ENCODE results near the gene RCSD1. TPM values are rescaled to one million over a fixed set of nuclear protein-coding genes. Genes with fewer than 3 reads are reported as not detected.

The RCSD1 gene
- total RNA-seq, 2 donors from 2014 or later, result 11.1 to 11.9 TPM

DNA sequence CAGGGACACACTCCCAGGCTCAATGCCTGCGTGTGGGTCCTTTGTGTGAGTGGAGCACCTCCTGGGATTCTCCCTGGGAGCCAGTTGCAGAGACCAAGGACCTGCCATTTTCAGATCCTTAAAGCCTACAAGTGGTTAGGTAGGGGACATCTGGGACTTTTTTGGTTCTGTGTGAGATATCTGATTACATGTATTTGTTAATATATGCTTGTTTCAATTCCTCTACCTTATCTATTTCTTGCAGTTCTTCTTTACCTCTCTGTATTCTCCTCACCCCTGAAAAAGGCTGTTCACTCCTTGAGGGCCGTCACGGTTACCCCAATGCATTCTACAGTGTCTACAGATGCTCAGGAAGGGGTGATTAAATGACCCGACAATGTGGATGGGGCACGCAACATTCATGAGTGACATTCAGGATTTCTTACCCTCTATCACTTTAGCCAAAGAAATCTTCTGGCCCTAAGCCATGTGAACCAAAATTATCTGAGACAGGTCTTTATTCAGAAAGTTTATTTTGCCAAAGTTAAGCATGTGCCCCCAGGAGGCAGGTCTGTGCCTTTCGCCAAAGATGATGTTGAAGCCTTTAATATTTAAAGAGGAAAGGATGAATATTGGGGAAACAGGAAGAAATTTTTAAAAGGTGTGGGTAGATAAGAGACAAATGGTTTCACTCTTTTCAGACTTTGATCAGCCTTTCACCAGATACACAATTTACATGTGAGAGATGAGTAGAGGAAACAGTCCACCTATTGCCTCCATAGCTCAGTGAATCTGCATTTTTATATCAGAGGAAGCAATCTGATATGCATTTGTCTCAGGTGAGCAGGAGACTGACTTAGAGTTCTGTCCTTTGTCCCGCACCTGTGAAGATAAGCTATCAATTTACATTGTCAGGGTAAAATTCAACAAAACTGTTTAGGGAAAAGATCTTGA, 47.1 kb downstream of the RCSD1 start:
- H3K9me3 ChIP-seq, result no peaks in the 10 kb centered on the region
- DNase-seq (ENCODE audit: low spot score), result no peak
- no peak for TF ChIP-seq CTCF (IDR thresholded peaks at IDR 0.05)
- H3K27ac ChIP-seq, result no peak overlapping the region
- no peaks in the 10 kb centered on the region for H3K27me3 ChIP-seq (replicated peaks; ENCODE audit: insufficient read depth)
- no peak overlapping the region for H3K4me3 ChIP-seq
- H3K36me3 ChIP-seq, result no peaks in the 10 kb centered on the region
- no peak for ATAC-seq (ENCODE audit: insufficient number of reproducible peaks, low FRiP score, low read depth)
- peaks cover 7 to 22% of the 10 kb centered on the region in 2 donors for H3K4me1 ChIP-seq (ENCODE audit: control insufficient read depth in 1 of 2, low read depth in 2 of 2)

GRCh38 chr1:167678422-167678821, 48.4 kb downstream of the RCSD1 start:
- TF ChIP-seq CTCF (IDR thresholded peaks at IDR 0.05), result no peak
- ATAC-seq (ENCODE audit: insufficient number of reproducible peaks, low FRiP score, low read depth), result no peak

GRCh38 chr1:167678838-167679237, 48.8 kb downstream of the RCSD1 start:
- H3K9me3 ChIP-seq, result no peaks in the 10 kb centered on the region
- H3K27me3 ChIP-seq (replicated peaks; ENCODE audit: insufficient read depth), result no peaks in the 10 kb centered on the region
- H3K4me1 ChIP-seq (ENCODE audit: control insufficient read depth in 1 of 2, low read depth in 2 of 2), result peaks cover 10 to 39% of the 10 kb centered on the region in 2 donors
- no peak overlapping the region for H3K27ac ChIP-seq
- no peaks in the 10 kb centered on the region for H3K36me3 ChIP-seq
- no peak for TF ChIP-seq CTCF (IDR thresholded peaks at IDR 0.05)
- DNase-seq (ENCODE audit: low spot score) (no peak), ATAC-seq (ENCODE audit: insufficient number of reproducible peaks, low FRiP score, low read depth) (no peak)
- H3K4me3 ChIP-seq, result no peak overlapping the region

More at GRCh38 chr1:167678422-167678821, 48.4 kb downstream of the RCSD1 start:
- H3K9me3 ChIP-seq, result no peaks in the 10 kb centered on the region
- no peak overlapping the region for H3K27ac ChIP-seq
- H3K4me3 ChIP-seq, result no peak overlapping the region
- H3K36me3 ChIP-seq, result no peaks in the 10 kb centered on the region
- no peak for DNase-seq (ENCODE audit: low spot score)
- peaks cover 7 to 35% of the 10 kb centered on the region in 2 donors for H3K4me1 ChIP-seq (ENCODE audit: control insufficient read depth in 1 of 2, low read depth in 2 of 2)
- no peaks in the 10 kb centered on the region for H3K27me3 ChIP-seq (replicated peaks; ENCODE audit: insufficient read depth)

- no peak for TF ChIP-seq CTCF (IDR thresholded peaks at IDR 0.05)
- no peaks in the 10 kb centered on the region for H3K9me3 ChIP-seq
- no peaks in the 10 kb centered on the region for H3K27me3 ChIP-seq (replicated peaks; ENCODE audit: insufficient read depth)
- no peak overlapping the region for H3K4me3 ChIP-seq
- H3K27ac ChIP-seq, result no peak overlapping the region
- H3K36me3 ChIP-seq, result no peaks in the 10 kb centered on the region
- peaks cover 10 to 48% of the 10 kb centered on the region in 2 donors for H3K4me1 ChIP-seq (ENCODE audit: control insufficient read depth in 1 of 2, low read depth in 2 of 2)
- DNase-seq (ENCODE audit: low spot score) (no peak), ATAC-seq (ENCODE audit: insufficient number of reproducible peaks, low FRiP score, low read depth) (no peak)
These were observed 49.7 kb downstream of the RCSD1 start for GRCh38 chr1:167679714-167680113.

- H3K4me1 ChIP-seq (ENCODE audit: control insufficient read depth in 1 of 2, low read depth in 2 of 2), result peaks cover 10 to 61% of the 10 kb centered on the region in 2 donors
These were observed 51.0 kb downstream of the RCSD1 start for GRCh38 chr1:167681024-167681423.

More at GRCh38 chr1:167681024-167681423, 51.0 kb downstream of the RCSD1 start:
- no peaks in the 10 kb centered on the region for H3K27me3 ChIP-seq (replicated peaks; ENCODE audit: insufficient read depth)
- no peak for TF ChIP-seq CTCF (IDR thresholded peaks at IDR 0.05)
- H3K36me3 ChIP-seq, result no peaks in the 10 kb centered on the region
- no peaks in the 10 kb centered on the region for H3K9me3 ChIP-seq
- ATAC-seq (ENCODE audit: insufficient number of reproducible peaks, low FRiP score, low read depth) (no peak), DNase-seq (ENCODE audit: low spot score) (no peak)
- no peak overlapping the region for H3K27ac ChIP-seq
- H3K4me3 ChIP-seq, result no peak overlapping the region
